ENCODE results near the gene LGI2. TPM values are rescaled to one million over a fixed set of nuclear protein-coding genes. Genes with fewer than 3 reads are reported as not detected.

The LGI2 gene
- total and polyA plus RNA-seq, 4 donors, result 0.05 to 0.19 (median 0.08) TPM; not detected in 1

DNA sequence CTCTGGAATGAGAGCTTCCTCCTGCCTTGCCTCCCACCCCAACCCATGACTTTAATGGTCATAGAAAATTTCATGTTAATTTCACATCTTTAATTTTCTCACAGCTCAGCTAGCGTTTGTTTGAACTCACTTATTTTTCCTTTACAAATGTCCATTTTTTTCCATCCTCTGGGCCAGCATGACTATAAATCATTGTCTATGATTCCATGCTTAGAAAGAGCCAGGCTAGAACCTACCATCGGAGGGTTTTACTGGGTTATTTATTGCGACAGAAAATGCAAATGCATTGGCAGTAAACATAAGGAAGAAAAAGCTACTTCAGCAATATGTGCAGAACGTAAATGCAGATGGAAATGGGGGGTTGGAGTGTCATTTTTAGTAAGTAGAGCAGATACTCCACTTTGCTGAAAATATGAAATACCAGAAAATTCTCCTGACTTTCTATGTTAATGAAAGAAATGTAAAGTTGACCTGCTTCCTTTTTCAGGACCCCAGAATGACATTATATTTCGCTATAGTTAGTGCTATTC, 37.1 kb downstream of the LGI2 start:
- no peaks in the 10 kb centered on the region for H3K9me3 ChIP-seq (ENCODE audit: control insufficient read depth in 4 of 4, low read length in 3 of 4)
- H3K4me1 ChIP-seq (ENCODE audit: control insufficient read depth in 4 of 4, insufficient read depth in 4 of 4, low read length in 3 of 4), result peaks cover 0 to 10% (median 2%) of the 10 kb centered on the region in 4 donors
- no peak overlapping the region for H3K27ac ChIP-seq (ENCODE audit: low read depth in 1 of 2, low read length in 2 of 2)
- TF ChIP-seq HNF4G (IDR thresholded peaks at IDR 0.05) (no peak), HNF4A (conservative IDR thresholded peaks at IDR 0.05) (no peak), FOXA2 (IDR thresholded peaks at IDR 0.05) (no peak), ATF3 (IDR thresholded peaks at IDR 0.05) (no peak), EGR1 (IDR thresholded peaks at IDR 0.05; ENCODE audit: low read depth in 2 of 2) (no peak), TAF1 (conservative IDR thresholded peaks at IDR 0.05) (no peak), YY1 (IDR thresholded peaks at IDR 0.05) (no peak), FOXA1 (IDR thresholded peaks at IDR 0.05) (no peak), MAX (IDR thresholded peaks at IDR 0.05) (no peak), RAD21 (IDR thresholded peaks at IDR 0.05) (no peak), REST (IDR thresholded peaks at IDR 0.05) (no peak), JUND (IDR thresholded peaks at IDR 0.05) (no peak), RXRA (IDR thresholded peaks at IDR 0.05) (no peak), SP1 (IDR thresholded peaks at IDR 0.05) (no peak), NR2F2 (IDR thresholded peaks at IDR 0.05) (no peak), GABPA (IDR thresholded peaks at IDR 0.05 in 1 of 2, conservative IDR thresholded peaks at IDR 0.05 in 1 of 2) (no peak), CTCF (IDR thresholded peaks at IDR 0.05; ENCODE audit: low read depth, low read length, missing input control) (no peak)
- TF ChIP-seq, protein P1, sequence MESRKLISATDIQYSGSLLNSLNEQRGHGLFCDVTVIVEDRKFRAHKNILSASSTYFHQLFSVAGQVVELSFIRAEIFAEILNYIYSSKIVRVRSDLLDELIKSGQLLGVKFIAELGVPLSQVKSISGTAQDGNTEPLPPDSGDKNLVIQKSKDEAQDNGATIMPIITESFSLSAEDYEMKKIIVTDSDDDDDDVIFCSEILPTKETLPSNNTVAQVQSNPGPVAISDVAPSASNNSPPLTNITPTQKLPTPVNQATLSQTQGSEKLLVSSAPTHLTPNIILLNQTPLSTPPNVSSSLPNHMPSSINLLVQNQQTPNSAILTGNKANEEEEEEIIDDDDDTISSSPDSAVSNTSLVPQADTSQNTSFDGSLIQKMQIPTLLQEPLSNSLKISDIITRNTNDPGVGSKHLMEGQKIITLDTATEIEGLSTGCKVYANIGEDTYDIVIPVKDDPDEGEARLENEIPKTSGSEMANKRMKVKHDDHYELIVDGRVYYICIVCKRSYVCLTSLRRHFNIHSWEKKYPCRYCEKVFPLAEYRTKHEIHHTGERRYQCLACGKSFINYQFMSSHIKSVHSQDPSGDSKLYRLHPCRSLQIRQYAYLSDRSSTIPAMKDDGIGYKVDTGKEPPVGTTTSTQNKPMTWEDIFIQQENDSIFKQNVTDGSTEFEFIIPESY (IDR thresholded peaks at IDR 0.05), result no peak
- no peaks in the 10 kb centered on the region for H3K36me3 ChIP-seq (ENCODE audit: control insufficient read depth in 4 of 4, insufficient read depth in 3 of 4, low read depth in 1 of 4, low read length in 3 of 4)
- DNase-seq (ENCODE audit: low spot score), result no peak
- H3K9ac ChIP-seq (ENCODE audit: low read depth in 1 of 2, low read length in 2 of 2), result no peak overlapping the region
- 76% methylated on average over 5 of the region's 5 CpGs for WGBS
- H3K27me3 ChIP-seq (ENCODE audit: control insufficient read depth in 4 of 4, insufficient read depth in 4 of 4, low read length in 3 of 4), result no peaks in the 10 kb centered on the region
- H3K4me3 ChIP-seq (ENCODE audit: low read depth in 1 of 3, low read length in 3 of 3), result no peak overlapping the region
